HCT116 (cell line): ENCODE results near the gene AKAP13. TPM values are rescaled to one million over a fixed set of nuclear protein-coding genes. Genes with fewer than 3 reads are reported as not detected.

ENCODE experiments used
- ATAC-seq: fragments of 200-7000 bp; cut with Tn5 transposase; 2 replicates; pipeline ENCODE4 v1.9.1; 2020; ENCODE audit warnings: mild to moderate bottlenecking, moderate library complexity
- BruUV-seq: library from RNA; stranded (reverse); fragments of 400-500 nt; replicated peaks from 2 replicates; lab custom pipeline; 2021; lab: Mats Ljungman, UMichigan
- CTCF ChIA-PET: fragments of 300-600 bp; sonication (Branson Sonifier 250); formaldehyde crosslinking; loops from one replicate; lab custom pipeline; 2021; ENCODE audit warnings: antibody characterized with exemption; lab: Charles Lee
- POLR2A ChIA-PET: fragments of 300-600, 350-600 bp; sonication (Branson Sonifier 250); formaldehyde crosslinking; loops from one replicate; lab custom pipeline; 2021; ENCODE audit warnings: antibody characterized with exemption; lab: Charles Lee
- RAD21 ChIA-PET, 2 experiments: fragments of 300-600 bp; sonication (Branson Sonifier 250); formaldehyde crosslinking; loops; one replicate each; lab custom pipeline; 2023; ENCODE audit warnings: low total read pairs in 2 of 2; ENCODE audit not compliant: uncharacterized antibody in 2 of 2, unreplicated experiment in 2 of 2, low non-redundant PET in 1 of 2; lab: Charles Lee
- DNase-seq: peaks from one replicate; pipeline ENCODE4 v3.0.0-alpha.2; 2010; ENCODE audit warnings: low read depth, low spot score
- H2AFZ ChIP-seq: fragments of 200-600 bp; shearing (Covaris generic), sonication (generic); 2 replicates; pipeline ENCODE4 v1.6.1; 2017; ENCODE audit warnings: low read depth, mixed run types, mixed read lengths, antibody characterized with exemption, low read length; ENCODE audit not compliant: poor library complexity, severe bottlenecking
- H3K27ac ChIP-seq: 2 replicates; pipeline ENCODE4 v1.5.1; 2012; ENCODE audit warnings: low read depth, low read length
- H3K27me3 ChIP-seq: fragments of 200-600 bp; sonication (generic); 2 replicates; pipeline ENCODE4 v1.6.1; 2016; ENCODE audit warnings: mixed run types, low read length, mixed read lengths; ENCODE audit not compliant: insufficient read depth
- H3K36me3 ChIP-seq, 2 experiments: fragments of 200-500 bp in 1 of 2; fragments of 200-600 bp in 1 of 2; sonication (Bioruptor generic) in 1 of 2; sonication (generic) in 1 of 2; 2 replicates each; pipeline versions ENCODE4 v1.5.1 to v1.6.1; 2014 to 2016; ENCODE audit warnings: low read length in 2 of 2, inconsistent platforms in 1 of 2, mixed read lengths in 1 of 2, mixed run types in 1 of 2; ENCODE audit not compliant: insufficient read depth in 2 of 2, control insufficient read depth in 1 of 2
- H3K4me1 ChIP-seq, 2 experiments: fragments of 200-600 bp in 1 of 2; sonication (generic) in 1 of 2; 2 replicates each; pipeline versions ENCODE4 v1.5.1 to v1.6.1; 2012 to 2017; ENCODE audit warnings: low read length in 2 of 2, inconsistent platforms in 1 of 2, mild to moderate bottlenecking in 1 of 2, mixed read lengths in 1 of 2, mixed run types in 1 of 2, moderate library complexity in 1 of 2; ENCODE audit not compliant: insufficient read depth in 2 of 2, control insufficient read depth in 1 of 2
- H3K4me2 ChIP-seq: fragments of 200-600 bp; sonication (generic); 2 replicates; pipeline ENCODE4 v1.6.1; 2017; ENCODE audit warnings: mixed run types, low read length, mixed read lengths
- H3K4me3 ChIP-seq, 2 experiments: fragments of 200-600 bp in 1 of 2; sonication (generic) in 1 of 2; replicated peaks in 1 of 2; 2 replicates each; pipeline ENCODE4 v1.5.1; 2011 to 2016; ENCODE audit warnings: low read length in 2 of 2, control low read depth in 1 of 2, low read depth in 1 of 2, mild to moderate bottlenecking in 1 of 2, mixed read lengths in 1 of 2, mixed run types in 1 of 2
- H3K79me2 ChIP-seq: fragments of 200-600 bp; sonication (generic); 2 replicates; pipeline ENCODE4 v1.6.1; 2017; ENCODE audit warnings: mild to moderate bottlenecking, mixed run types, low read length, moderate library complexity, mixed read lengths; ENCODE audit not compliant: insufficient read depth
- H3K9ac ChIP-seq: fragments of 200-600 bp; sonication (generic); 2 replicates; pipeline ENCODE4 v1.6.1; 2016; ENCODE audit warnings: low read length, mixed read lengths
- H3K9me2 ChIP-seq: fragments of 200-600 bp; sonication (generic), shearing (Covaris generic); 2 replicates; pipeline ENCODE4 v1.6.1; 2017; ENCODE audit warnings: mixed run types, mild to moderate bottlenecking, moderate library complexity; ENCODE audit not compliant: insufficient read depth
- H3K9me3 ChIP-seq, 2 experiments: fragments of 200-500 bp in 1 of 2; fragments of 200-600 bp in 1 of 2; sonication (Bioruptor generic) in 1 of 2; sonication (generic) in 1 of 2; 2 replicates each; pipeline ENCODE4 v1.6.1; 2014 to 2017; ENCODE audit warnings: low read length in 2 of 2, mixed read lengths in 2 of 2, inconsistent platforms in 1 of 2, low read depth in 1 of 2, mild to moderate bottlenecking in 1 of 2, mixed run types in 1 of 2, moderate library complexity in 1 of 2; ENCODE audit not compliant: control insufficient read depth in 1 of 2, insufficient read depth in 1 of 2
- H4K20me1 ChIP-seq: fragments of 200-600 bp; sonication (generic), shearing (Covaris generic); 2 replicates; pipeline ENCODE4 v1.6.1; 2017; ENCODE audit warnings: mixed run types, mild to moderate bottlenecking, moderate library complexity; ENCODE audit not compliant: insufficient read depth
- CEBPB ChIP-seq: IDR thresholded peaks from 2 replicates; pipeline ENCODE4 v1.6.1; 2012; ENCODE audit warnings: low read depth
- ELF1 ChIP-seq: IDR thresholded peaks from 2 replicates; pipeline ENCODE4 v1.6.1; 2012; ENCODE audit warnings: low read depth, borderline replicate concordance
- EZH2 ChIP-seq: fragments of 200-600 bp; sonication (generic); IDR thresholded peaks from 2 replicates; pipeline ENCODE4 v1.6.1; 2017; ENCODE audit warnings: antibody characterized with exemption, mixed run types
- EZH2phosphoT487 ChIP-seq: fragments of 200-600 bp; IDR thresholded peaks from 2 replicates; pipeline ENCODE4 v1.6.1; 2018; ENCODE audit warnings: antibody characterized with exemption, borderline replicate concordance
- FOSL1 ChIP-seq: IDR thresholded peaks from 2 replicates; pipeline ENCODE4 v1.6.1; 2012; ENCODE audit warnings: low read depth
- POLR2A ChIP-seq: IDR thresholded peaks from 2 replicates; pipeline ENCODE4 v1.7.0; 2011; ENCODE audit warnings: borderline replicate concordance; ENCODE audit not compliant: insufficient read depth, insufficient read length; ENCODE audit errors: extremely low read depth
- POLR2AphosphoS5 ChIP-seq: IDR thresholded peaks from 2 replicates; pipeline ENCODE4 v1.6.1; 2011; ENCODE audit warnings: mild to moderate bottlenecking, low read depth, low read length, moderate library complexity
- RAD21 ChIP-seq: IDR thresholded peaks from 2 replicates; pipeline ENCODE4 v1.6.1; 2012; ENCODE audit warnings: low read depth, mild to moderate bottlenecking
- SIN3A ChIP-seq: IDR thresholded peaks from 2 replicates; pipeline ENCODE4 v1.6.1; 2012; ENCODE audit warnings: low read depth
- SP1 ChIP-seq: IDR thresholded peaks from 2 replicates; pipeline ENCODE4 v1.6.1; 2012; ENCODE audit warnings: low read depth
- SRF ChIP-seq: IDR thresholded peaks from 2 replicates; pipeline ENCODE4 v1.6.1; 2012; ENCODE audit warnings: low read depth
- TCF7L2 ChIP-seq: IDR thresholded peaks from 2 replicates; pipeline ENCODE4 v1.7.0; 2011; ENCODE audit warnings: borderline replicate concordance, inconsistent platforms; ENCODE audit not compliant: insufficient read depth, insufficient read length; ENCODE audit errors: extremely low read depth
- ZFX ChIP-seq: fragments of 450-650 bp; IDR thresholded peaks from 2 replicates; pipeline ENCODE4 v1.6.1; 2017
- ZNF274 ChIP-seq: fragments of 200-500 bp; sonication (Bioruptor generic); IDR thresholded peaks from 2 replicates; pipeline ENCODE4 v1.6.1; 2014; ENCODE audit warnings: mild to moderate bottlenecking, low read depth, low read length, inconsistent platforms
- intact Hi-C: fragments of 100-400 bp; cut with micrococcal nuclease; formaldehyde crosslinking; loops from 2 replicates; pipeline ENCODE4 v1.10.0; 2022
- total RNA-seq: library from RNA; stranded (reverse); gene quantifications from one replicate; pipeline ENCODE4 v1.2.1, GENCODE V29; 2021; ENCODE audit not compliant: unreplicated experiment
- TF ChIP-seq, protein P1 (sequence below): IDR thresholded peaks from 2 replicates; pipeline ENCODE4 v1.6.1; 2012; ENCODE audit warnings: low read depth
- TF ChIP-seq, protein P2 (sequence below): IDR thresholded peaks from 2 replicates; pipeline ENCODE4 v1.6.1; 2012
- TF ChIP-seq, protein P3 (sequence below), 3 experiments: fragments of 200-600 bp in 1 of 3; sonication (generic) in 1 of 3; IDR thresholded peaks in 2 of 3; conservative IDR thresholded peaks in 1 of 3; 2 replicates each; pipeline ENCODE4 v1.5.1; 2012 to 2017; ENCODE audit warnings: low read depth in 2 of 3, low read length in 2 of 3, antibody characterized with exemption in 1 of 3, borderline replicate concordance in 1 of 3, control low read depth in 1 of 3, mild to moderate bottlenecking in 1 of 3, mixed read lengths in 1 of 3, mixed run types in 1 of 3, moderate library complexity in 1 of 3; ENCODE audit not compliant: insufficient read depth in 1 of 3
- TF ChIP-seq, protein P4 (sequence below): IDR thresholded peaks from 2 replicates; pipeline ENCODE4 v1.6.1; 2011; ENCODE audit warnings: mild to moderate bottlenecking, low read length, moderate library complexity; ENCODE audit not compliant: insufficient replicate concordance; ENCODE audit errors: extremely low read depth
- TF ChIP-seq, protein P5 (sequence below): IDR thresholded peaks from 2 replicates; pipeline ENCODE4 v1.6.1; 2012

Gene AKAP13
- total RNA-seq, 1 experiment from 2014 or later, result 43.1 TPM

DNA sequence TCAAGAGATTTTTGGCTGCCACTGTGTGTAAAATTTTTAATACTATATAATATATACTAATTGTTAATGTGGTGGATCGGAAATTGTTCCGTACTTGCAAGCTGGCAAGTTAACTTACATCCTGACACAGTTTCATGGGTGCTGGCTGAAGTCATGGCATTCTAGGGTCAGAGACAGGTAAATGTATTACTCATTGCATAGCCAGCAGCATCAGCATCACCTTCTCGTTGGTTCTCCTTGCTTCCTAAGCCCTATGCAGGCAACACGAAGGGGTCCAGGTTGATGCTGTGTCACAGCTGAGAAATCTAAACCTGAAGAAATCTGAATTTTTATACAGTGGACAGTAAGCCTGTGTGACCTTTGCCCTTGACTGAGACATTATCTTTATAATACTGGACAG lies 251.6 kb downstream of the AKAP13 start:
- Histone ChIP-seq H3K27me3 (no peaks in the 10 kb centered on the region), H3K9me2 (no peaks in the 10 kb centered on the region), H3K27ac (no peak overlapping the region), H3K36me3 (no peaks in the 10 kb centered on the region), H3K4me1 (no peaks in the 10 kb centered on the region), H2AFZ (no peak overlapping the region), H3K79me2 (no peaks in the 10 kb centered on the region), H3K4me2 (no peak overlapping the region), H3K4me3 (no peak overlapping the region), H3K9me3 (no peaks in the 10 kb centered on the region), H3K9ac (no peak overlapping the region), H4K20me1 (no peaks in the 10 kb centered on the region)
- intact Hi-C loops, result no loop called here
- ChIA-PET RAD21 (no interaction called here), POLR2A (no interaction called here), CTCF (no interaction called here)
- BruUV-seq, result no TSS peak
- no peak for TF ChIP-seq ZFX
- no peak for TF ChIP-seq CEBPB
- TF ChIP-seq ELF1, result no peak
- TF ChIP-seq, protein P1, sequence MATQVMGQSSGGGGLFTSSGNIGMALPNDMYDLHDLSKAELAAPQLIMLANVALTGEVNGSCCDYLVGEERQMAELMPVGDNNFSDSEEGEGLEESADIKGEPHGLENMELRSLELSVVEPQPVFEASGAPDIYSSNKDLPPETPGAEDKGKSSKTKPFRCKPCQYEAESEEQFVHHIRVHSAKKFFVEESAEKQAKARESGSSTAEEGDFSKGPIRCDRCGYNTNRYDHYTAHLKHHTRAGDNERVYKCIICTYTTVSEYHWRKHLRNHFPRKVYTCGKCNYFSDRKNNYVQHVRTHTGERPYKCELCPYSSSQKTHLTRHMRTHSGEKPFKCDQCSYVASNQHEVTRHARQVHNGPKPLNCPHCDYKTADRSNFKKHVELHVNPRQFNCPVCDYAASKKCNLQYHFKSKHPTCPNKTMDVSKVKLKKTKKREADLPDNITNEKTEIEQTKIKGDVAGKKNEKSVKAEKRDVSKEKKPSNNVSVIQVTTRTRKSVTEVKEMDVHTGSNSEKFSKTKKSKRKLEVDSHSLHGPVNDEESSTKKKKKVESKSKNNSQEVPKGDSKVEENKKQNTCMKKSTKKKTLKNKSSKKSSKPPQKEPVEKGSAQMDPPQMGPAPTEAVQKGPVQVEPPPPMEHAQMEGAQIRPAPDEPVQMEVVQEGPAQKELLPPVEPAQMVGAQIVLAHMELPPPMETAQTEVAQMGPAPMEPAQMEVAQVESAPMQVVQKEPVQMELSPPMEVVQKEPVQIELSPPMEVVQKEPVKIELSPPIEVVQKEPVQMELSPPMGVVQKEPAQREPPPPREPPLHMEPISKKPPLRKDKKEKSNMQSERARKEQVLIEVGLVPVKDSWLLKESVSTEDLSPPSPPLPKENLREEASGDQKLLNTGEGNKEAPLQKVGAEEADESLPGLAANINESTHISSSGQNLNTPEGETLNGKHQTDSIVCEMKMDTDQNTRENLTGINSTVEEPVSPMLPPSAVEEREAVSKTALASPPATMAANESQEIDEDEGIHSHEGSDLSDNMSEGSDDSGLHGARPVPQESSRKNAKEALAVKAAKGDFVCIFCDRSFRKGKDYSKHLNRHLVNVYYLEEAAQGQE, result no peak
- no peak for TF ChIP-seq EZH2
- TF ChIP-seq, protein P2, sequence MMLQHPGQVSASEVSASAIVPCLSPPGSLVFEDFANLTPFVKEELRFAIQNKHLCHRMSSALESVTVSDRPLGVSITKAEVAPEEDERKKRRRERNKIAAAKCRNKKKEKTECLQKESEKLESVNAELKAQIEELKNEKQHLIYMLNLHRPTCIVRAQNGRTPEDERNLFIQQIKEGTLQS, result no peak
- TF ChIP-seq ZNF274, result no peak
- TF ChIP-seq TCF7L2, result no peak
- no peak for TF ChIP-seq FOSL1
- TF ChIP-seq, protein P3, sequence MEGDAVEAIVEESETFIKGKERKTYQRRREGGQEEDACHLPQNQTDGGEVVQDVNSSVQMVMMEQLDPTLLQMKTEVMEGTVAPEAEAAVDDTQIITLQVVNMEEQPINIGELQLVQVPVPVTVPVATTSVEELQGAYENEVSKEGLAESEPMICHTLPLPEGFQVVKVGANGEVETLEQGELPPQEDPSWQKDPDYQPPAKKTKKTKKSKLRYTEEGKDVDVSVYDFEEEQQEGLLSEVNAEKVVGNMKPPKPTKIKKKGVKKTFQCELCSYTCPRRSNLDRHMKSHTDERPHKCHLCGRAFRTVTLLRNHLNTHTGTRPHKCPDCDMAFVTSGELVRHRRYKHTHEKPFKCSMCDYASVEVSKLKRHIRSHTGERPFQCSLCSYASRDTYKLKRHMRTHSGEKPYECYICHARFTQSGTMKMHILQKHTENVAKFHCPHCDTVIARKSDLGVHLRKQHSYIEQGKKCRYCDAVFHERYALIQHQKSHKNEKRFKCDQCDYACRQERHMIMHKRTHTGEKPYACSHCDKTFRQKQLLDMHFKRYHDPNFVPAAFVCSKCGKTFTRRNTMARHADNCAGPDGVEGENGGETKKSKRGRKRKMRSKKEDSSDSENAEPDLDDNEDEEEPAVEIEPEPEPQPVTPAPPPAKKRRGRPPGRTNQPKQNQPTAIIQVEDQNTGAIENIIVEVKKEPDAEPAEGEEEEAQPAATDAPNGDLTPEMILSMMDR (IDR thresholded peaks at IDR 0.05 in 2 of 3, conservative IDR thresholded peaks at IDR 0.05 in 1 of 3; ENCODE audit: borderline replicate concordance in 1 of 3, insufficient read depth in 1 of 3, low read depth in 2 of 3, low read length in 2 of 3), result no peak
- TF ChIP-seq SP1, result no peak
- TF ChIP-seq, protein P4, sequence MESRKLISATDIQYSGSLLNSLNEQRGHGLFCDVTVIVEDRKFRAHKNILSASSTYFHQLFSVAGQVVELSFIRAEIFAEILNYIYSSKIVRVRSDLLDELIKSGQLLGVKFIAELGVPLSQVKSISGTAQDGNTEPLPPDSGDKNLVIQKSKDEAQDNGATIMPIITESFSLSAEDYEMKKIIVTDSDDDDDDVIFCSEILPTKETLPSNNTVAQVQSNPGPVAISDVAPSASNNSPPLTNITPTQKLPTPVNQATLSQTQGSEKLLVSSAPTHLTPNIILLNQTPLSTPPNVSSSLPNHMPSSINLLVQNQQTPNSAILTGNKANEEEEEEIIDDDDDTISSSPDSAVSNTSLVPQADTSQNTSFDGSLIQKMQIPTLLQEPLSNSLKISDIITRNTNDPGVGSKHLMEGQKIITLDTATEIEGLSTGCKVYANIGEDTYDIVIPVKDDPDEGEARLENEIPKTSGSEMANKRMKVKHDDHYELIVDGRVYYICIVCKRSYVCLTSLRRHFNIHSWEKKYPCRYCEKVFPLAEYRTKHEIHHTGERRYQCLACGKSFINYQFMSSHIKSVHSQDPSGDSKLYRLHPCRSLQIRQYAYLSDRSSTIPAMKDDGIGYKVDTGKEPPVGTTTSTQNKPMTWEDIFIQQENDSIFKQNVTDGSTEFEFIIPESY, result no peak
- TF ChIP-seq, protein P5, sequence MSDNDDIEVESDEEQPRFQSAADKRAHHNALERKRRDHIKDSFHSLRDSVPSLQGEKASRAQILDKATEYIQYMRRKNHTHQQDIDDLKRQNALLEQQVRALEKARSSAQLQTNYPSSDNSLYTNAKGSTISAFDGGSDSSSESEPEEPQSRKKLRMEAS, result no peak
- TF ChIP-seq POLR2A, result no peak
- no peak for TF ChIP-seq EZH2phosphoT487
- TF ChIP-seq RAD21, result no peak
- TF ChIP-seq SIN3A, result no peak
- TF ChIP-seq SRF, result no peak
- TF ChIP-seq POLR2AphosphoS5, result no peak
- DNase-seq (no peak), ATAC-seq (no peak)
